Large intestine (tissue), 3 donors: ENCODE measurements around the gene NELL1. TPM values are rescaled to one million over a fixed set of nuclear protein-coding genes. Genes with fewer than 3 reads are reported as not detected.

Experiments
- DNase-seq, 2 donors: peaks; one replicate each; pipeline versions ENCODE4 v3.0.0 to v3.0.0-alpha.2; 2013
- H3K27ac ChIP-seq: one replicate; pipeline ENCODE4 v1.5.1; 2013; ENCODE audit warnings: low read length
- H3K27me3 ChIP-seq: 2 replicates; pipeline ENCODE4 v1.6.1; 2013; ENCODE audit warnings: low read length; ENCODE audit not compliant: control insufficient read depth, insufficient read depth
- H3K36me3 ChIP-seq: 2 replicates; pipeline ENCODE4 v1.6.1; 2013; ENCODE audit warnings: low read length; ENCODE audit not compliant: control insufficient read depth, insufficient read depth
- H3K4me1 ChIP-seq: one replicate; pipeline ENCODE4 v1.6.1; 2013; ENCODE audit warnings: low read length; ENCODE audit not compliant: control insufficient read depth, insufficient read depth
- H3K4me3 ChIP-seq: one replicate; pipeline ENCODE4 v1.5.1; 2013; ENCODE audit warnings: low read length
- H3K9me3 ChIP-seq: one replicate; pipeline ENCODE4 v1.6.1; 2013; ENCODE audit warnings: mild to moderate bottlenecking, low read depth, low read length, moderate library complexity; ENCODE audit not compliant: control insufficient read depth
- WGBS: methylation state at CpG from one replicate; pipeline ENCODE4 v1.1.5; 2013; ENCODE audit warnings: low lambda C conversion rate; ENCODE audit not compliant: insufficient coverage; 5-methylcytosine and 5-hydroxymethylcytosine counted together
- polyA plus RNA-seq: library from polyadenylated mRNA; unstranded; fragments of 120-200 nt; gene quantifications from one replicate; pipeline ENCODE4 v1.2.1, GENCODE V29; 2013

NELL1 gene
- polyA plus RNA-seq, 1 donor = 5.1 TPM

DNA sequence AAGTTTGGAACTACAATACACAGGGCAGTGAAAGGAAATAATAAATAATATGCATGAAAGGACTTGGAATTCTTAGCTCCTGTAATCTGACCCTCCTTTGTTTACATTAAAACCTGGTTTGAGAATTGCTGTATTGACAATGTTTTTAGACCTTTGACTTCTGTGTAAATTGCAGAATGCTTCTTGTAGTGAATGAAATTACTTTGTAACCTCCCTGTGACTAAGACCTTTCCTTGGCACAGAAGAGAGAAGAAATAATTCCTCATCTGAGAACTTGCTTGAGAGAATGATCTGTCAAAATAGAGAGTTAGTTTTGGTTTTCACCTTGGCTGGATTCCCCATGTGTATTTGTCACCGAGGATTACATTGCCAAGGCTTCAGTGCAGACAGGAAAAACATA, 883.5 kb downstream of the NELL1 start:
- H3K4me1 ChIP-seq = peaks cover 10% of the 10 kb centered on the region
- DNase-seq = peak; percentile 65 to 88
- WGBS = no CpG with 5 or more reads among the region's 1 CpG
- no peaks in the 10 kb centered on the region for H3K27me3 ChIP-seq
- H3K4me3 ChIP-seq = no peak overlapping the region
- H3K27ac ChIP-seq = peak overlapping the region; percentile 84
- no peaks in the 10 kb centered on the region for H3K9me3 ChIP-seq
- H3K36me3 ChIP-seq = no peaks in the 10 kb centered on the region

DNA sequence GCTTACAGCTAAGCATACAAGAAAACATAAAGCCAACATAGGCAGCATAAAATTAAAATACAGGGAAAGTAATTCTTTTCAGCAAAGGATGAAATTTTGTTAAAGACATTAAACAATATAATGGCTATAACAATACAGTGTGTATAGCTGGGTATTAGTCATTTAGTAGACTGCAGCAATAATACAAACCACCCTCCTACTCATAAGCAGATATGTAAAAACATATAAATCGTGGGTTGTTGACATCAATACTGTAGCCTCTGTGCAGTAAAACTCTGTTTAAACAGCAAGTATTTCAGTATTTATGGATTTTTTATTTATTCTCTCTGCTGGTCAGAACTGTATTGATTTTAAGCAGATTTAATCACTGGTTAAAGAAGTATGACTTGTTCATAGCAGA, 884.4 kb downstream of the NELL1 start:
- peaks cover 10% of the 10 kb centered on the region for H3K4me1 ChIP-seq
- no peak overlapping the region for H3K4me3 ChIP-seq
- H3K36me3 ChIP-seq = no peaks in the 10 kb centered on the region
- peak overlapping the region; percentile 84 for H3K27ac ChIP-seq
- H3K27me3 ChIP-seq = no peaks in the 10 kb centered on the region
- DNase-seq = no peak
- WGBS = no CpG with 5 or more reads among the region's 1 CpG
- H3K9me3 ChIP-seq = no peaks in the 10 kb centered on the region

DNA sequence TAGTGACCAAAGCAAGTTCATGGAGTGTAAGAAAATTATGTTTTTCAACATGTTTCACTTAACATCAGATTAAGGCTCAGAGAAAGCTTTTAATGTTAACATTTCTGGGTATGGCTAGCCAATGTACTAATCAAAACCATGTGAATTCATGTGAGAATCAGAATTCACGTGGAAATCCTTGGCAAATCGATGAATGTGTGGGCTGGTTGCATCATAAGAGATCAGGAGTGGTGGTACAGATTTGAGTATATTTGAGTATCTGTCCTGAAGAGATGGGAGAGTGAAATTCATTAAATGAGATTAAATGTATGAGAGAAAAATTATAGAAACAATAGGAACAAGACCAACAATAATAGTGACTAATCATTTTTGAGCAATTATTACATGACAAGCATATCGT, 884.9 kb downstream of the NELL1 start:
- H3K4me1 ChIP-seq = peaks cover 10% of the 10 kb centered on the region
- no peaks in the 10 kb centered on the region for H3K36me3 ChIP-seq
- no peaks in the 10 kb centered on the region for H3K27me3 ChIP-seq
- H3K4me3 ChIP-seq = no peak overlapping the region
- no peak for DNase-seq
- no peaks in the 10 kb centered on the region for H3K9me3 ChIP-seq
- 100% methylated on average over 1 of the region's 3 CpGs for WGBS
- H3K27ac ChIP-seq = peak overlapping the region; percentile 84

DNA sequence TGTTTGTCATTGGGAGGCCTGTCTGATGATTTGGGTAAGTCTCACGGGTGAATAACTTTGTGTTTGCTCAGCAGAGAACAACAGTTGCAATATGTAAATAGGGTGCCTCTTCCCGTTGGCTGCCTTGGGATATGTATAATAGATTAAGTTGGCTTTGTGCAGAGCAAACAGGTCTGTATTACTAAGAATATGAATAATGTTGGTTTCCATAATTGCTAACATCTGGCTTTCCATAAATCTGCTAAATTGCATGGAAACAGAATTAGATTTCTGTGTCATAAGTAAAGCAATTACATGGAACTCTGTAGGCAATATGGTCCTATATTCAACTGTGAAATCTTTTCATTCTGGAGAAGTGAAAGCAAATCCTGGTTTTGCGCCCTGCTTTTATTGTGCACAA, 887.5 kb downstream of the NELL1 start:
- no peak overlapping the region for H3K27ac ChIP-seq
- peaks cover 29% of the 10 kb centered on the region for H3K4me1 ChIP-seq
- no CpG with 5 or more reads among the region's 3 CpGs for WGBS
- no peak for DNase-seq
- no peak overlapping the region for H3K4me3 ChIP-seq
- H3K9me3 ChIP-seq = no peaks in the 10 kb centered on the region
- no peaks in the 10 kb centered on the region for H3K27me3 ChIP-seq
- no peaks in the 10 kb centered on the region for H3K36me3 ChIP-seq

DNA sequence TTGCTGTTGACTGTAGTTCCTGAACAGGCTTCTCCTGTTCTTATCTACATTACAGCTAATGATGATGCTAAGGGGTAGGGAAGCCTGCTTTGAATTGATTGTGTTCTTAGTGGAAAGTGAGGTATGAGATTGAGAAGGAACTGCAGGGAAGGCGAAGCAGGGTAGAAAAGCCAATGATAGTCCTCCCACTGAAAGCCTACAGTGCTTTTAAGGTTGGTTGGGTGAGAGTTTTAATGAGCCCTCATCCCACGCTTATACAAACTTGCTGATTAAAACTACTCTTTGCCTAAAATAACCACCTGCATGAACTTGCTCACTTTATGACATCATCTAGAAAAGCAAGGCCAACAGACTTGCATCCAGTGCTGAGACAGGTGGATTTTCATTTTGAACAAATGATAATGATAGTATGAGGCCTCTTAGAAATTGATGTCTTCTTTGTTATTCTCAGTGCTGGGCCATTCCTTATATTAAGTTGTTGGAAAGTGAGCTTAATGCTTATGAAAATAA, 891.1 kb downstream of the NELL1 start:
- Histone ChIP-seq H3K9me3 (no peaks in the 10 kb centered on the region), H3K4me3 (no peak overlapping the region), H3K27ac (peak overlapping the region; percentile 83), H3K4me1 (peaks cover 39% of the 10 kb centered on the region), H3K36me3 (no peaks in the 10 kb centered on the region), H3K27me3 (no peaks in the 10 kb centered on the region)
- WGBS = no CpG with 5 or more reads among the region's 2 CpGs
- no peak for DNase-seq

DNA sequence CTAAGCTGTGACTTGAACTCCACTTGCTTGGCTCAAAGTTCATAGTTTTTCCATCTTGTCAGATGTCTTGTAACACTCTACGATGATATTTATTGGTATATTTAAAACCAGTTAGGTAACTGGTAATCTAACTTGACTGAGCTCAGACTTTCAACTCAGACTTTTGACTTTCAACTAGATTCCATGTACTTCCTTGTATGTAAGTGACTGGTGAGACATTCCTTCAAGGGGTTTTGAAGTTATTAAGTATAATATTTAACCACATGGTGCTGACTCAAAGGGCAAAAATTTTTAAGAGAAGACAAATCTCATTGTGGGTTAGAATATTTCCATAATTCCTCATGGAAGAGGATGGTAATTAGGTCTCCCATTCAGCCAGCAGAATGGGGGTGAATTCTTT, 892.2 kb downstream of the NELL1 start:
- DNase-seq = peak; percentile 84 to 94
- H3K36me3 ChIP-seq = no peaks in the 10 kb centered on the region
- peak overlapping the region; percentile 83 for H3K27ac ChIP-seq
- H3K4me1 ChIP-seq = peaks cover 42% of the 10 kb centered on the region
- no peaks in the 10 kb centered on the region for H3K9me3 ChIP-seq
- no peaks in the 10 kb centered on the region for H3K27me3 ChIP-seq
- no peak overlapping the region for H3K4me3 ChIP-seq
- WGBS = no CpG with 5 or more reads among the region's 1 CpG

DNA sequence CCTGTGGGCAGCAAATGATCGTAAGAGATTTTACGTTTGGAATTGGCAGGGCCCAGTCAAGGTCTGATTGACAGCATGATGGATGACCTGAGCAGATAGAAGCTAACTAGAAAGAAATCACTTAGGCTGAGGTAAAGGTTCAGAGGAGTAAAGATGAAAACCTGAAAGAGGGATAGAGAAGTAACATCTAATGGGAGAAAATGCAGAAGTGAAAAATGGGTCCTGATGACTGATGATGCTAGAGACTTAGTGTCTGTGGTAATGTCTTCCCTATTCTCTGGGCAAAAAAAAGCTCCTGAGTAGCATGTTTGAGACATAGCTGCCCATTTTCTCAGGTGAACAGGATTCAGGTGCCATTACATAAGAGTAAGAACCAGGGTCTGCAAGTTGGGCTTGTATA, 894.7 kb downstream of the NELL1 start:
- Histone ChIP-seq H3K27me3 (no peaks in the 10 kb centered on the region), H3K27ac (peak overlapping the region; percentile 71), H3K36me3 (no peaks in the 10 kb centered on the region), H3K9me3 (no peaks in the 10 kb centered on the region), H3K4me3 (no peak overlapping the region), H3K4me1 (peaks cover 42% of the 10 kb centered on the region)
- no CpG with 5 or more reads among the region's 2 CpGs for WGBS
- DNase-seq = no peak

DNA sequence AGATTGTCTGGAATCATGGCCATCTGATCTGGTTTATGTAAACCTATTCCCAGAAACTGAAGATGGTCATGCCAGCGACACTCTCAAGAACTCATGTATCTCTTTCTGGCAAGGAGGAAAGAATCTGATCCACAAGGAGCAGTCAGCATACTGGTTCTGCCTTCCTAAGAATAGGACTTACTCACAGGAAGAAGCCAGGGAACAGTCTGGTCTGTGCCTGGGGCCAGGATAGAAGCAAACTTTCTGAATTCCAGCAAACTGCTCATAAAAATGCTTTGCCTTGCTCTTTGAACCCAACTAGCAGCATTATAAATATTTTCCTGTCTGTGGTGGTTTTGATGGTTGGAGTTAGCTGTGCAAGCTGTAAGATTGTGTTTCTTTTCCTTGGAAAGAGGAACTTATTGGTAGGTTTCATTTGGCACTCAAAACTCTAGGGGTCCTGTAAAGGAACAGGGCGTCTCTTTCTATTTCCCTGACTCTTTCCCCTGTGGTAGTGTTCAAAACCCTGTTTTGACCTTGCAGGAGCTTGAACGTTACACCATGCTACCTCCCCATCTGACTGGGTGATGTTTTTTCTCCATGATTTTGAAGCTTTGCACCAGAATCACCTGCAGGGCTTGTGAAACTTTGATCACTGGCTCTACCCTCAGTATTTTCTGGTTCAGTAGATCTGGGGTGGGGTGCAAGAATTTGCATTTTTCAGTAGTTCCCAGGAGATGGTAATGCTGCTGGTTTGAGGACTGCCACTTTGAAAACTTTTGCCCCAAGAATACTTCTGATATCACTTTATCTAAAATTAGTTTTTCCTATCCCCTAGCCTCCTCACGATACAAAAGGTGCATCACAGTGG, 895.7 kb downstream of the NELL1 start:
- Histone ChIP-seq H3K9me3 (no peaks in the 10 kb centered on the region), H3K27me3 (no peaks in the 10 kb centered on the region), H3K36me3 (no peaks in the 10 kb centered on the region), H3K4me3 (no peak overlapping the region), H3K4me1 (peaks cover 36% of the 10 kb centered on the region), H3K27ac (peak overlapping the region; percentile 71)
- WGBS = 33% methylated on average over 1 of the region's 4 CpGs
- DNase-seq = peak in 1 of 2 donors; percentile 67

DNA sequence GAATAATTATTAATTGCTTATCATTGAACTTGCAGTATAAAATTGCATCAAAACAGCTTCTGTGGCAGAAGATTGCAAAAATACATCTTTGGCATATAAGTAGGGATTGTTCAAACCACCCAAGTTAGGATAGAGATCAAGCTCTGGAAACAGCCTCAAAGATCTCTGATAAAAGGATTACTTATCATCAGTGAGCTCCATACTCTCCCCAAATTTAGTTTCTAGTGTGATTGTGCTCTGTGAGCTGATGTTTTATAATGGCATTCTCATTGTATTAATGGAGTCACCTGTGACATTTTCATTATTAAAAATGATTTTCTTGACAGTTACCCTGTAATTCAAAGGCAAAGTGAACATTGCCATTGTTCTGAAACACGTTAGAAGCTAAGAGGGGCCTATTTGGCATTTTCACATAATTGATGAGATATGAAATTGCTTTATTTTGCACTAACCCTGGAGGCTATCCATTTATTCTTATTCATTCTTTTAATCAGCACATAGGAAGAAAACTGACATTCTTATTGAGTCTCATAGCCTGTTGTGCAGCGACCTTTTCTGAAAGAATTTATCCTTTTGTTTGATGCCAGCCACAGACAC, 897.2 kb downstream of the NELL1 start:
- WGBS = 100% methylated on average over 1 of the region's 2 CpGs
- H3K27ac ChIP-seq = no peak overlapping the region
- H3K4me3 ChIP-seq = no peak overlapping the region

DNA sequence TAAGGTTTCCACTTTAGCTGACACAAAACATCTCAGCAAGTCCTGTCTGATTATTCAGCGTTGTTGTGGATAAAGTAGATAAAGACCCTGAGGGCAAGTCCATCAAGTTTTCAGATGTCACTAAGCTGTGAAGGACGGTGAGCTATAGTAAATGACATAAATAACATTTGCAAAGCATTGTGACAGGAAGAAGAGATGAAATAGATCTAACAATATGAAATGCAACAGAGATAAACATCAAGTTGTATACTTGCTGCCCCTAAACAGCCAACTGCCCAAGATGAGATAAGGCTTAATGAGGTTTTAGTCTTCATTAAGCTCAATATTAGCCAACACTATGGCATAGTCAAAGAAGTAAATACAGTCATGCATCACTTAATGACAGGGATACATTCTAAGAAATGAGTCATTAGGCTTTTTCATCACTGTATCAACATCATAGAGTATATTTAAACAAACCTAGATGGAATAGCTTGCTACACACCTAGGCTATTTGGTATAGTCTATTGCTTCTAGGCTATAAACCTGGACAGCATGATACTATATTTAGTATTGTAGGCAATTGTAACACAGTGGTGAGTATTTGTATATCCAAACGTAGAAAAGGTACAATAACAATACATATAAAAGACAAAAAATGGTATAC, 898.4 kb downstream of the NELL1 start:
- peak overlapping the region; percentile 11 for H3K27ac ChIP-seq

More for the DNA sequence above, 897.2 kb downstream of the NELL1 start:
- Histone ChIP-seq H3K9me3 (no peaks in the 10 kb centered on the region), H3K4me1 (peaks cover 24% of the 10 kb centered on the region), H3K36me3 (no peaks in the 10 kb centered on the region), H3K27me3 (no peaks in the 10 kb centered on the region)
- DNase-seq = no peak

More for the DNA sequence above, 898.4 kb downstream of the NELL1 start:
- 92% methylated on average over 2 of the region's 3 CpGs for WGBS
- H3K36me3 ChIP-seq = no peaks in the 10 kb centered on the region
- H3K4me1 ChIP-seq = peaks cover 22% of the 10 kb centered on the region
- H3K4me3 ChIP-seq = no peak overlapping the region
- no peaks in the 10 kb centered on the region for H3K27me3 ChIP-seq
- DNase-seq = no peak
- no peaks in the 10 kb centered on the region for H3K9me3 ChIP-seq
